Smooth muscle cell (in vitro differentiated cells): ENCODE data around the gene LHX4. TPM values are rescaled to one million over a fixed set of nuclear protein-coding genes. Genes with fewer than 3 reads are reported as not detected.

Experiments
- DNase-seq: peaks from one replicate; lab custom pipeline; 2025; ENCODE audit not compliant: unreplicated experiment; lab: John Stamatoyannopoulos, UW
- H2AFZ ChIP-seq: fragments of 200-600 bp; sonication (generic); 2 replicates; pipeline ENCODE4 v1.6.0; 2016; ENCODE audit warnings: antibody characterized with exemption, low read depth, mild to moderate bottlenecking
- H3F3A ChIP-seq: fragments of 200-600 bp; sonication (generic); 2 replicates; pipeline ENCODE4 v1.6.0; 2017; ENCODE audit warnings: antibody characterized with exemption, low read depth
- H3K27ac ChIP-seq: fragments of 200-600 bp; sonication (generic); 2 replicates; pipeline ENCODE4 v1.5.1; 2016; ENCODE audit warnings: low read depth, mild to moderate bottlenecking
- H3K27me3 ChIP-seq: fragments of 200-600 bp; sonication (generic); 2 replicates; pipeline ENCODE4 v1.6.1; 2016; ENCODE audit warnings: low read depth, mild to moderate bottlenecking
- H3K36me3 ChIP-seq: fragments of 200-600 bp; sonication (generic); 2 replicates; pipeline ENCODE4 v1.5.1; 2016; ENCODE audit warnings: low read depth
- H3K4me1 ChIP-seq: fragments of 200-600 bp; sonication (generic); 2 replicates; pipeline ENCODE4 v1.5.1; 2016; ENCODE audit warnings: low read depth
- H3K4me2 ChIP-seq: fragments of 200-600 bp; sonication (generic); 2 replicates; pipeline ENCODE4 v1.6.0; 2016; ENCODE audit warnings: mild to moderate bottlenecking
- H3K4me3 ChIP-seq: fragments of 200-600 bp; sonication (generic); 2 replicates; pipeline ENCODE4 v1.5.1; 2016; ENCODE audit warnings: mild to moderate bottlenecking
- H3K79me2 ChIP-seq: fragments of 200-600 bp; sonication (generic); 2 replicates; pipeline ENCODE4 v1.6.0; 2016; ENCODE audit warnings: low read depth, mild to moderate bottlenecking
- H3K9ac ChIP-seq: fragments of 200-600 bp; sonication (generic); 2 replicates; pipeline ENCODE4 v1.6.0; 2016; ENCODE audit warnings: low read depth
- H3K9me3 ChIP-seq: fragments of 200-600 bp; sonication (generic); replicated peaks from 2 replicates; pipeline ENCODE4 v1.5.1; 2016; ENCODE audit warnings: low read depth
- H4K20me1 ChIP-seq: fragments of 200-600 bp; sonication (generic); 2 replicates; pipeline ENCODE4 v1.6.0; 2016; ENCODE audit warnings: low read depth
- CTCF ChIP-seq: fragments of 200-600 bp; sonication (generic); IDR thresholded peaks from 2 replicates; pipeline ENCODE4 v1.5.1; 2017; ENCODE audit warnings: borderline replicate concordance, mild to moderate bottlenecking, antibody characterized with exemption; ENCODE audit not compliant: insufficient read depth, poor library complexity, severe bottlenecking
- WGBS: methylation state at CpG from one replicate; pipeline ENCODE4 v1.1.7; 2016; ENCODE audit warnings: low lambda C conversion rate; 5-methylcytosine and 5-hydroxymethylcytosine counted together
- polyA plus RNA-seq: library from polyadenylated mRNA; unstranded; fragments of >200 nt; fragmentation: Nextera tagmentation; extraction: Ambion mirVana; gene quantifications from 2 replicates; pipeline ENCODE4 v1.2.1, GENCODE V29; 2016
- total RNA-seq: library from RNA; depleted of rRNA; stranded (reverse); fragments of >200 nt; gene quantifications from 2 replicates; pipeline ENCODE4 v1.2.3, GENCODE V29; 2014

LHX4 gene
- total and polyA plus RNA-seq, 2 experiments from 2014 or later = not detected

- Histone ChIP-seq H3K27ac (no peak overlapping the region), H4K20me1 (peaks cover 15% of the 10 kb centered on the region), H3K36me3 (peaks cover 4% of the 10 kb centered on the region), H3K9me3 (no peaks in the 10 kb centered on the region), H3K79me2 (no peaks in the 10 kb centered on the region), H3K4me3 (no peak overlapping the region), H3F3A (no peaks in the 10 kb centered on the region), H2AFZ (no peak overlapping the region), H3K9ac (no peak overlapping the region), H3K4me2 (no peak overlapping the region), H3K4me1 (no peaks in the 10 kb centered on the region), H3K27me3 (no peaks in the 10 kb centered on the region)
- 71% methylated on average over 4 of the region's 4 CpGs for WGBS
- no peak for DNase-seq
- no peak for TF ChIP-seq CTCF
These were observed 81.1 kb downstream of the LHX4 start for GRCh38 chr1:180311011-180311730.

DNA sequence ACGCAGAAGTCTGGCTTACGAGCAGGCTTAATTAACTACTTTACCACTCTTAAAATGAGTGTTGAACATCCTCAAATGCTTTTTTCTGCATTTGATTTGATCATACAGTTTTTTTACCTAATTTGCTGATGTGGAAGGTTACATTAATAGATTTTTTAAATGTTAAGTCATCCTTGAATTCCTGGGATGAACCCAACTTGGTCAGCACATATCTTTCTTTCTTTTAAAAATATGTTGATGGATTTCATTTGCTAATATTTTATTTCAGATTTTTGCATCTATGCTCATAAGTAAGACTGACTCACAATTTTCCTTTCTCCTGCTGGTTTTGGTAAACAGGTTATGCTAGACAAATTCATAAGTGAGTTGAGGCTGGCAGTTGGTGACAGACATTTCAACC is 82.9 kb downstream of the LHX4 start:
- no peak overlapping the region for H3K4me2 ChIP-seq
- H3F3A ChIP-seq = no peaks in the 10 kb centered on the region
- no peaks in the 10 kb centered on the region for H3K9me3 ChIP-seq
- H3K27ac ChIP-seq = no peak overlapping the region
- H3K79me2 ChIP-seq = no peaks in the 10 kb centered on the region
- no peak overlapping the region for H3K4me3 ChIP-seq
- TF ChIP-seq CTCF = no peak
- H4K20me1 ChIP-seq = peaks cover 15% of the 10 kb centered on the region
- no peaks in the 10 kb centered on the region for H3K4me1 ChIP-seq
- no peak for DNase-seq
- no peak overlapping the region for H3K9ac ChIP-seq
- no peak overlapping the region for H2AFZ ChIP-seq
- H3K27me3 ChIP-seq = no peaks in the 10 kb centered on the region
- H3K36me3 ChIP-seq = peaks cover 4% of the 10 kb centered on the region
- WGBS = 90% methylated on average over 2 of the region's 2 CpGs

DNA sequence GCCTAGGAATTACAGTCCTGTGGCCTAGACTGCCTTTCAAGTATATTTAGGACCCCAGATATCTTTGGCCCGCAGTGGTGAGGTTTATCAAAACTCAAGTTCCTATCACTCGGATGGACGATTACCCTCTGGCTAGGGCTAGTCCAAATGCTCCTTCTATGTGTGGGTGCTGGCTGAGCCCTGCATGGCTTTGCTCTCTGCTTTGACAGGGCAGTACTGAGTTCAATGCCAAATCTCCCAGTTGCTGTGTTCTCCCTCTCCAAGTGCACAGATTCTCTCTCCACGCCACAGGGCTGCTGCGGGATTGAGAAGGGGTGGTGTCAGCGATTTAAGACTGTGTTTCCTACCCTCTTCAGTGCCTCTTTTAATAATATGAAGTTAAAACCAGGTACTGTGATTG is 97.0 kb downstream of the LHX4 start:
- TF ChIP-seq CTCF = no peak
- H3F3A ChIP-seq = no peaks in the 10 kb centered on the region
- no peaks in the 10 kb centered on the region for H3K79me2 ChIP-seq
- H3K9ac ChIP-seq = no peak overlapping the region
- WGBS = 96% methylated on average over 6 of the region's 6 CpGs
- no peak overlapping the region for H3K4me3 ChIP-seq
- no peak for DNase-seq
- H3K4me2 ChIP-seq = no peak overlapping the region
- no peak overlapping the region for H3K27ac ChIP-seq
- no peak overlapping the region for H2AFZ ChIP-seq
- H3K27me3 ChIP-seq = no peaks in the 10 kb centered on the region
- H4K20me1 ChIP-seq = peaks cover 29% of the 10 kb centered on the region
- no peaks in the 10 kb centered on the region for H3K9me3 ChIP-seq
- no peaks in the 10 kb centered on the region for H3K4me1 ChIP-seq
- no peaks in the 10 kb centered on the region for H3K36me3 ChIP-seq

Other genes with a start within 250 kb of the LHX4 start
- 71.5 and 74.2 TPM in 2 replicates for gene QSOX1, start 75.4 kb upstream of the LHX4 start, total RNA-seq
- gene QSOX1, start 75.4 kb upstream of the LHX4 start, polyA plus RNA-seq = 75.8 and 91.2 TPM in 2 replicates